Fibroblast of the aortic adventitia (primary cell): Measurements from ENCODE around the gene FAM13C. TPM values are rescaled to one million over a fixed set of nuclear protein-coding genes. Genes with fewer than 3 reads are reported as not detected.
"Not testable (repeated sequence)": the region's sequence is repeated elsewhere in the genome, so short reads cannot be mapped to it uniquely, and the experiment has no call there.

Source experiments
- DNase-seq: peaks from one replicate; pipeline ENCODE4 v3.0.0-alpha.2; 2010; ENCODE audit warnings: low read depth
- H3K4me3 ChIP-seq: 2 replicates; pipeline ENCODE4 v1.5.1; 2011; ENCODE audit warnings: low read depth, mild to moderate bottlenecking, control low read depth, low read length, moderate library complexity
- total RNA-seq: library from RNA; depleted of rRNA; stranded (reverse); fragments of >200 nt; gene quantifications from 2 replicates; pipeline ENCODE4 v1.2.3, GENCODE V29; 2012; ENCODE audit warnings: low replicate concordance
- TF ChIP-seq, protein P1 (sequence below): IDR thresholded peaks from 2 replicates; pipeline ENCODE4 v1.5.1; 2011; ENCODE audit warnings: mild to moderate bottlenecking, low read length, control low read depth, inconsistent platforms; ENCODE audit not compliant: insufficient read depth

FAM13C gene
- total RNA-seq, 1 donor: 3.3 TPM

DNA sequence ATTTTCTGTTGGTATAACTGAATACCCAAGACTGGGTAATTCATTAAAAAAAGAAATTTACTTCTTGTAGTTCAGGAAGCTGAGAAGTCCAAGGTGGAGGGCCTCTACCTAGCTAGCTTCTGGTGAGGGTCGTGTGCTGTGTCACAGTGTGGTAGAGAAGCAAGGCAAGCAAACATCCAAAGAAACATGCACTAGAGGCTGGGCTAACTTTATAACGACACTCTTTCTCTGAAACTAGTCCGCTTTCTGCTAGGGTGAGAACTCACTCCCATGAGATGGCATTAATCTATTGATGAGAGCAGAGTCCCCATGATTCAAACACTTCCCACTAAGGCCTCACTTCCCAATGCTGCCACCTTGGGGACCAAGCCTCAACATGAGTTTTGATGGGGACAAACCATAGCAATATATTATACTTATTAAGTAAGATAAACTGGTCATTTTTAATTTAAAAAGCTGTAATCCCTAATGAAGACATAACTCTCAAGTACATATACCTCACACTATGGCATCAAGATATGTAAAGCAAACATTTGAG lies 135.1 kb downstream of the FAM13C start:
- no peak overlapping the region for H3K4me3 ChIP-seq
- TF ChIP-seq, protein P1, sequence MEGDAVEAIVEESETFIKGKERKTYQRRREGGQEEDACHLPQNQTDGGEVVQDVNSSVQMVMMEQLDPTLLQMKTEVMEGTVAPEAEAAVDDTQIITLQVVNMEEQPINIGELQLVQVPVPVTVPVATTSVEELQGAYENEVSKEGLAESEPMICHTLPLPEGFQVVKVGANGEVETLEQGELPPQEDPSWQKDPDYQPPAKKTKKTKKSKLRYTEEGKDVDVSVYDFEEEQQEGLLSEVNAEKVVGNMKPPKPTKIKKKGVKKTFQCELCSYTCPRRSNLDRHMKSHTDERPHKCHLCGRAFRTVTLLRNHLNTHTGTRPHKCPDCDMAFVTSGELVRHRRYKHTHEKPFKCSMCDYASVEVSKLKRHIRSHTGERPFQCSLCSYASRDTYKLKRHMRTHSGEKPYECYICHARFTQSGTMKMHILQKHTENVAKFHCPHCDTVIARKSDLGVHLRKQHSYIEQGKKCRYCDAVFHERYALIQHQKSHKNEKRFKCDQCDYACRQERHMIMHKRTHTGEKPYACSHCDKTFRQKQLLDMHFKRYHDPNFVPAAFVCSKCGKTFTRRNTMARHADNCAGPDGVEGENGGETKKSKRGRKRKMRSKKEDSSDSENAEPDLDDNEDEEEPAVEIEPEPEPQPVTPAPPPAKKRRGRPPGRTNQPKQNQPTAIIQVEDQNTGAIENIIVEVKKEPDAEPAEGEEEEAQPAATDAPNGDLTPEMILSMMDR: no peak
- DNase-seq: no peak

- DNase-seq: no peak
- TF ChIP-seq, protein P1: no peak
- no peak overlapping the region for H3K4me3 ChIP-seq
These were observed 137.1 kb downstream of the FAM13C start for GRCh38 chr10:59225211-59225610.

- DNase-seq, H3K4me3 ChIP-seq: not testable (repeated sequence)
These were observed 138.8 kb downstream of the FAM13C start for GRCh38 chr10:59223597-59223996.

GRCh38 chr10:59222788-59223187 lies 139.6 kb downstream of the FAM13C start:
- TF ChIP-seq, protein P1: no peak
- no peak overlapping the region for H3K4me3 ChIP-seq
- DNase-seq: no peak

DNA sequence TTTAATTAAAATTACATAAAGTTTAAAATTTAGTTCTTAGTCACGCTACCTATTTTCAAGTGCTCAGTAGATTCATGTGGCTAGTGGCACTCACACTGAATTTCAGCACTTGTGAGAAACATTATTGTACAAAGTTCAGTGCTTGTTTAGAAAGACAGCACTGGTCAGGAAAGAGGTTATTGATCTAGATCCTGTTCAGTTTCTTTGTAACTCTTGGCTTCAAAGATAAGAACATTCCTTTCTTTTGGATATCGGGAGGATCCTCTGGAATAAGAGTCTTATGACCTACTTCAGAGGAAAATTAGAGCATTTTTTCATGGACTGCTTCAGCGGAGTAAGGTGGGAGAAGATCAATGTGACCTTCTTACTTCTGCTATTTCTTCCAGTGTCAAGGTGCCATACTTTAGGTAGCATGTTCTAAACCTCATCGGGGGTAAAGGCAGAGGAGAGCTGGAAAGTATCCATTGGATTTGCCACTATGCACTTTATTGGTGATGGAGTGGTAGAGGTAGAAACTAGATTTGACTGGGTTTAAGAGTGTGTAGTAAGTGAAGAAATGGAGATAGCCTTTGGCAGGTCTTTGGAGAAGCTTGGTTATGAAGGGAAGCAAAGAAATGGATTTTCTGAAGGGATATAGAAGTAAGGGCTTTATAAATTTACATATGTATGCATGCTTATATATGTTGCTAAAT lies 146.0 kb downstream of the FAM13C start:
- no peak overlapping the region for H3K4me3 ChIP-seq
- TF ChIP-seq, protein P1: no peak
- no peak for DNase-seq

- no peak for DNase-seq
- TF ChIP-seq, protein P1: no peak
- no peak overlapping the region for H3K4me3 ChIP-seq
These were observed 148.2 kb downstream of the FAM13C start for GRCh38 chr10:59214160-59214559.

DNA sequence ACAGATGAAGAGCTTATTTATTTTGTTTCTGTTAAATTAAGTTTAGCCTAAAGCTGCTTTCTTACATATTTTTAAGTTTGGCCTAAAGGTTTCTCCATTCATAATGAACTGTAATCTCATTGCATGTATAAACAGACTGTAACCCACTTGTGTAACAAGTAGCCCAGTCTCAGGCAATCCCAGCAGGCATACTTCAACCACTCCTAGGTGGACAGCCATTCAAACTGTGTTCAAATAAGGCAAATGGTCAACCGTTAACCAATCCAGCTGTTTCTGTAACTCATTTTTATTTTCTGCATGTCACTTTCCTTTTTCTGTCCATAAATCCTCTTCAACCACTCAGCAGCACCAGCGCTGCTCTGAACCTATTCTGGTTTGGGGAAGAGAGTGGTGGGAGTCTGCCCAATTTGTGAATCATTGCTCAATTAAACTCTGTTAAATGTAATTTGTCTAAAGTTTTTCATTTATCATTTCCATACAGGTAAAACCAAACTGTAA lies 150.0 kb downstream of the FAM13C start:
- DNase-seq: no peak
- H3K4me3 ChIP-seq: no peak overlapping the region
- TF ChIP-seq, protein P1: no peak
